ENCODE data around the gene CA9. TPM values are rescaled to one million over a fixed set of nuclear protein-coding genes. Genes with fewer than 3 reads are reported as not detected.

The CA9 gene
- total and polyA plus RNA-seq, 12 donors, result 0.20 to 13.2 (median 0.62) TPM; not detected in 6

- Histone ChIP-seq H3K27ac (peak overlapping the region in 9 of 10 donors; percentile 42 to 100 (median 97)), H3K4me3 (peak overlapping the region in 8 of 10 donors; percentile 45 to 86 (median 76)), H3K36me3 (peaks cover 0 to 53% (median 33%) of the 10 kb centered on the region in 9 donors), H3K4me1 (peaks cover 9 to 69% (median 46%) of the 10 kb centered on the region in 9 donors), H3K9me3 (no peaks in the 10 kb centered on the region), H3K27me3 (peaks cover 0 to 8% (median 0%) of the 10 kb centered on the region in 7 donors)
- peak in 7 of 8 donors; percentile 8 to 45 (median 16) for ATAC-seq
- peak in 1 of 2 donors; percentile 45 for DNase-seq
- TF ChIP-seq, protein P1, sequence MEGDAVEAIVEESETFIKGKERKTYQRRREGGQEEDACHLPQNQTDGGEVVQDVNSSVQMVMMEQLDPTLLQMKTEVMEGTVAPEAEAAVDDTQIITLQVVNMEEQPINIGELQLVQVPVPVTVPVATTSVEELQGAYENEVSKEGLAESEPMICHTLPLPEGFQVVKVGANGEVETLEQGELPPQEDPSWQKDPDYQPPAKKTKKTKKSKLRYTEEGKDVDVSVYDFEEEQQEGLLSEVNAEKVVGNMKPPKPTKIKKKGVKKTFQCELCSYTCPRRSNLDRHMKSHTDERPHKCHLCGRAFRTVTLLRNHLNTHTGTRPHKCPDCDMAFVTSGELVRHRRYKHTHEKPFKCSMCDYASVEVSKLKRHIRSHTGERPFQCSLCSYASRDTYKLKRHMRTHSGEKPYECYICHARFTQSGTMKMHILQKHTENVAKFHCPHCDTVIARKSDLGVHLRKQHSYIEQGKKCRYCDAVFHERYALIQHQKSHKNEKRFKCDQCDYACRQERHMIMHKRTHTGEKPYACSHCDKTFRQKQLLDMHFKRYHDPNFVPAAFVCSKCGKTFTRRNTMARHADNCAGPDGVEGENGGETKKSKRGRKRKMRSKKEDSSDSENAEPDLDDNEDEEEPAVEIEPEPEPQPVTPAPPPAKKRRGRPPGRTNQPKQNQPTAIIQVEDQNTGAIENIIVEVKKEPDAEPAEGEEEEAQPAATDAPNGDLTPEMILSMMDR (IDR thresholded peaks at IDR 0.05), result no peak
- 45 to 52% methylated on average over 11 of the region's 11 CpGs for WGBS, 2 donors
- intact Hi-C loops (cut with DNase I), result loop anchor here in 1 of 10 donors (2.0 kb wide), 1 partner anchor 22 kb away; the partner anchor contains the start of gene ARHGEF39
These were observed 12.8 kb downstream of the CA9 start for GRCh38 chr9:35686222-35687203.

- H3K4me3 ChIP-seq, result peak overlapping the region in 9 of 10 donors; percentile 45 to 86 (median 75)
- no peak for ATAC-seq
- TF ChIP-seq, protein P1 (IDR thresholded peaks at IDR 0.05), result no peak
- WGBS, 2 donors, result 54 to 58% methylated on average over 2 of the region's 2 CpGs
- H3K9me3 ChIP-seq, result no peaks in the 10 kb centered on the region
- peak overlapping the region in 9 of 10 donors; percentile 42 to 100 (median 97) for H3K27ac ChIP-seq
- H3K36me3 ChIP-seq, result peaks cover 0 to 45% (median 32%) of the 10 kb centered on the region in 9 donors
- H3K27me3 ChIP-seq, result peaks cover 0 to 8% (median 0%) of the 10 kb centered on the region in 7 donors
- H3K4me1 ChIP-seq, result peaks cover 9 to 71% (median 48%) of the 10 kb centered on the region in 9 donors
- DNase-seq, result no peak
- intact Hi-C loops (cut with DNase I), result loop anchor here in 1 of 10 donors (2.0 kb wide), 1 partner anchor 23 kb away; the partner anchor contains the start of gene ARHGEF39
These were observed 13.6 kb downstream of the CA9 start for GRCh38 chr9:35687306-35687705.

GRCh38 chr9:35687972-35688557, 14.3 kb downstream of the CA9 start:
- peaks cover 0 to 38% (median 25%) of the 10 kb centered on the region in 9 donors for H3K36me3 ChIP-seq
- 38 to 42% methylated on average over 2 of the region's 2 CpGs for WGBS, 2 donors
- peaks cover 9 to 71% (median 48%) of the 10 kb centered on the region in 9 donors for H3K4me1 ChIP-seq
- intact Hi-C loops (cut with DNase I), result loop anchor here in 3 of 10 donors (2.0 kb wide), 2 partner anchors 23 to 29 kb away; partner anchors contain the start of genes CCDC107 (in 2 of the 3), RMRP (in 2 of the 3) and ARHGEF39 (in 1 of the 3)
- TF ChIP-seq, protein P1 (IDR thresholded peaks at IDR 0.05), result no peak
- no peaks in the 10 kb centered on the region for H3K9me3 ChIP-seq
- H3K27me3 ChIP-seq, result peaks cover 0 to 8% (median 0%) of the 10 kb centered on the region in 7 donors
- H3K4me3 ChIP-seq, result peak overlapping the region in 9 of 10 donors; percentile 45 to 86 (median 75)
- peak in 1 of 2 donors; percentile 47 for DNase-seq
- peak in 1 of 8 donors; percentile 4 for ATAC-seq
- peak overlapping the region; percentile 42 to 100 (median 94) for H3K27ac ChIP-seq

Data from heart right ventricle (tissue), 16 donors.